Suppressor macrophage (primary cell): ENCODE results near the gene PLA2R1.

Source experiments
- DNase-seq, 4 experiments: peaks; one replicate each; pipeline ENCODE4 v3.0.0-alpha.2; 2020 to 2022

Gene PLA2R1

DNA sequence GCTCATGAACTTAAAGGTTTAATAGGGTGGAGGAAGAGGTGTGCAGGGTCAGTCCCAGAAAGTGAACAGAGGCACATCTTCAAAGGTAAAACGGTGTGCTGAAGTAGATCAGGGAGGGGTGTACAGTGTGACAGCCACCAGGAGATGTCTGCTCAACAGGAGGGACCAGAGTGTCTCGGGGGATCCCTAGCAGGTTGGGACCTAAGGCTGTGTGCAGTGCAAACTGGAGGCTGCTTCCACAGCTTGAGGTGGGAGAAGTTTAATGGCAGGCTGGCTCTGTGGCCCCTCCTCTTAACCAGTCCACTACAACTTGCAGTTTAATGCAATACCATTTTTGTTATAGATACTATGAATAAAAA, 33.2 kb downstream of the PLA2R1 start:
- no peak for DNase-seq

DNA sequence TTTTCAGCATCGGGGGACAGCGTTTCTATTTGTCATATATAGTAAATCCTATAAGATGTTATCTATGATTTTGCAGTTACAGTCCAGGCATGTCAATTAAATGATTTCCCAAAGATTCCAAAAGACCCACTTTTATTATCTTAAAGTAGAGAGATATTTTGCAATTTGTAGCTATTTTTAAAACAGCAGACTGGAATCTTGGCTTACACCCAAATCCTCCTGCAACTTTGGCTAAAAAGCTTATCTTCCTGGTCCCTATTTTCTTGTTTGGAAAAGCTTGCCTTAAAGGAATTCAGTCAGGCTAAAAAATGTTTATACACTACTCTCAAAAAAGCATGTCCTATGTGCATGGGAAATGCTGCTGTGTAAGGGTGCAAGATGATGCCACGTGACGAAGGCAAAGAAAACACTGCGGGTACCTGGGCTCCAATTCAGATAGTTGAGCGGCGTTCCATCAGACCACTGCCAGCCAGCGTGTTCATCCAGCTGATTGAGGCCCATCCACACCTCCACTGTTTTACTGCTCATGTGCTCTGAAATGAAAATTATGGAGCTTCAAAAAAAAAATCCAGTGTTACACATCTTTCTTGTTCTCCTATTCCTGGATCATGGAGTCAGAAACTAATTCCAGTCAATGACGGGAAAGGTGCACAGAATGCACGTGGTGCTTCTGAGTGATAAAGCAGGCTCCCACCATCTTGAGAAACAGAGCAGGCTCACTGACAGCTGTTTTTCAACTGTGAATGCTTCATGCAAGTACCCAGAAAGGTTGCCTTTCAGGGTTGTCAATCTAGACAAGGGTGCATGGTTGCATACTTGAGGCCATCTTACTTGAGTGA, 33.8 kb downstream of the PLA2R1 start:
- DNase-seq, result no peak

DNA sequence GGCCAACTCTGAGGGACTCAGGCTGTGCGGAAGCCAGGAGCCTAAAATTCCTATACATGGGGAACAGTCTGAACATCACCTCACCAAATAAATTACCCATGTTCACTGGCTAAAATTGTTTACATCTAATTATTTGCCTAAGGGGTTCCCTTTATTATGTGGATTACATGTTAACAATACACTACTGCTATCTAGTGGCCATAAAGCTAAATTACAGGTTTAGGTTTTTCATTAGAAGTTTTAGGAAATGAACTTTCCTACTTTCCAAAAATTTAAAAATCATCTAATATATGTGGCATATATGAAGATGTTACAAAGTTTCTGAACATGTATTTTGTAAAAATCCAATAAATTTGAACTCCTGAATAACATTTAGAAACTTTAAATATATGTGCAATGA, 40.3 kb downstream of the PLA2R1 start:
- peak in 3 of 4 experiments; percentile 11 to 61 (median 40) for DNase-seq

DNA sequence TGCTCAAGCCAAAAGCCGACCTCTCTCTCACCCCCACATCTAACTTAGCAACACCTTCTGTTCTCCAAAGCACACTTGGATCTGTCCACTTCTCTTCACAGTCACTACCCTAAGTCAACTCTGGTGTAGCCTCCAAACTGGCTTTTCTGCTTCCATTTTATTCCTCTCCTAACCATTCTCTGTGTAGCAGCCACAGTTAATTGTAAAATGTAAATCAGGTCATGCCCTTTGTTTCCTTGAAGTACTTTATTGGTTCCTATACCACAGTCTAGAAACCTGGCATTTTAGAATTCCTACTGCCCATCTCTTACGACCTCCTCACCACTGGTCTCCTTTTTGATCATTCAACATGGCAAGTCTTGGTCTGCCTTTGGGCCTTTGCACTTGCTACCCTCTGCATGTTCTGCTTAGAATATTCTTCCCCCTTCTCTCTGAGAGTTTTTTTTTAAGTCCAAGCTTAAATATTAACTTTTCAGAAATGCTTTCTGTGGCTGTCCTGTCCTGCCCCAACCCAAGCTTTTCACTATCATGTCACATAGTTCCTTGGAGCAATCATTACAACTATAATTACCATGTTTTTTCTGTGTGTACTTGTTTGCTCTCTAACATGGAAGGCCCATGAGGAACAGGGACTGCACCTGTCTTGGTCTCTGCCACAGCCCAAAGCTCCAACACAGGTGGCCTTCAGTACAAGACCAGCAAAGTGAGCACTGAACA, 42.9 kb downstream of the PLA2R1 start:
- no peak for DNase-seq

DNA sequence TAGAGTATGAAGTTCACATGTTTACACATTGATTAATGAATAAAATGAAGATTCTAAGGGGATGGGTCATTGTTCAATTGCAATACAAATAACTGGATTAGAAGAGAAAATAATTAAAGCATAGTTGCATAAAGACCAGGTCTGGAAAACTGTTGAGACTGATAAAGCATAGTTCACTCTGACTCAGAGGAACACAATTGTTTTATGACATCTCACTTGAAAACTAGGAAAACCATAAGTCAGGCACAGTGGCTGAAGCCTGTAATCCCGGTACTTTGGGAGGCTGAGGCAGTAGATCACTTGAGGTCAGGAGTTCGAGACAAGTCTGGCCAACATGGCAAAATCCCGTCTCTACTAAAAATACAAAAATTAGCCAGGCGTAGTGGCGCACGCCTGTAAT, 46.7 kb downstream of the PLA2R1 start:
- DNase-seq, result no peak

DNA sequence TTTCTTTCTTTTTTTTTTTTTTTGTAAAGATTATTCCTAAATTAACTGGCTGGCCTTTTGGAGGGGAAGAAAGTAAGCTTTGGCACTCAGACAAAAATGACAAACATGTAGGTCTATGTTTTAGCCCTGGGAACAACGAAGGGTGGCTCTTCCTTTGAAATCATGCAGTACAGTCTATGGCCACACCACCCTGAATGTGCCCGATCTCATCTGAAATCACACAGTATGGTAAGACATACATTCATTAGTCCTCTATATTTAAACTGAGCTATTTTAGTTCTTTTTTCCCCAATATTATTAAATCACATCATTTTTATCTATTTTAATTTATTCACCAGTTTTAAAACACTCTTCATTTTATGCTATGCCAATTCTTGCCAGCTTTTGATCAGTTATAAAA, 48.2 kb downstream of the PLA2R1 start:
- no peak for DNase-seq

DNA sequence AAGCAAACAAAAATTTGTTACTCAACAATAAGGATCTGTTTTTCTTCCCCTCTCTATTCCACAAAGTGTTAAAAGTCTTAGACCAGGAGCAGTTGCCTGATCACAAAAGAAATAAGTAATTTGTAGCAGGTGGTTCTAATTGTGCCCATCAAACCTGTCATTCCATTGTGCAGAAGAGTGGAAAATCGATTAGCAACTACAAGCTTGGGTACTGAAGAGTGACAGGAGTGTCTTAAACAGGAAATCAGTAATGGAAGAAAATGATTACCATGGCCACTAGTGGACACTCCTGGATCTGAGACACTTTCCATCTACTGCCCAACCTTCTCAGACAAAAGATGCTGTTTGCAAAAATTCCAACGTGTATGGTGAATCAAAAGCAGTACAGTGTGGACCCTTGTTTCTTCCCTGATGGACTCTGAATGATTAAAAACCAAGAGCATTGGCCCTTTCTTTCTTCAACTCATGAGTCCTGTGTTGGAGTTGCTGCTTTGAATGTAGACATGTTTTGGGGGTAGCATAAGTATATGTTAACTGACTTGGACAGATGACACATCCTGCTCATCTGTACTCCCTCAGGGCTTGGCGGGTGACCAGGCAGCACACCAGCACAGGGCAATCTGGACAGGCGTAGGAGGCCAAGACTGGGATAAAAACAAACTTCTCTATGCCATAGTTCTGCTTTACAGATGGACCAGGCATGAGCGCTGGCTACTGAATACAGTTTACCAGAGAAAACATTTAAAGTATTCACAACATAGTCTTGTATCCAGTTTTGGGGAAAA, 51.9 kb downstream of the PLA2R1 start:
- DNase-seq, result no peak

DNA sequence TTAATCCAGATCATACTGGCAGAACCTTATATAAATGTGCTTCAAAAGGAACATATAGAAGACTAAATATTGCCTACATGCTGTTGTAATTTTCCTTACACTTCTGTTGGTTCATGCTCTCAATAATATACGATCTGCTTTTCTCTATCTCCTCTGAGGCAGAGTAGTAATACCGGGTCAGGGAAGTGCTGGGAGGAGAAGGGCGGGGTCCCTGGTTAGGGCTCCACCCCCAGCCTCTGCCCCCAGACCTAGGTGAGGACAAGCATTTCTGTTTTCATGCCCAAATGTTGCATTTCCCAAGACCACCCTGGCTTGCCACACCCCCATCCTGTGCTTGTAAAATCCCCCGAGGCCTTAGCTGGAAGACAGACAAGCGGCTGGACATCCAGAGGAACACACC, 55.3 kb downstream of the PLA2R1 start:
- DNase-seq, result no peak

DNA sequence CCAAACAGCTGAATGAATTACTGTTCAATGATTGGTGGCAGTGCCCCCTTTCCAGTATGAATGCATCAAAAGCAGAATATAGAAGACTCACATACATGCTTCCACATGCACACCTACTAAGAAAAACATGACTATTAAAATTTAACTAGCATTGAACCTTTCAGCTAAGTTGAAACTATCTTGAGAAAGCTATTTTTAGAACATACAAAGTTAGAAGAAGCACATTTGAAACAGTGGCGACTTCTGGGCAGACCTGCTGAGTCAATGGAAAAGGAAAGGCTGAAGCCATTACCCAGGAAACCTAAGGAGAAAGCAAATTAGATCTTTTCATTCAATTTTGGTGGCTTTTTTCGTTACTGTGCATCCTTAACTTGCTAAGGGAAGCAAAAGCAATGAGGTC, 55.9 kb downstream of the PLA2R1 start:
- DNase-seq, result no peak

DNA sequence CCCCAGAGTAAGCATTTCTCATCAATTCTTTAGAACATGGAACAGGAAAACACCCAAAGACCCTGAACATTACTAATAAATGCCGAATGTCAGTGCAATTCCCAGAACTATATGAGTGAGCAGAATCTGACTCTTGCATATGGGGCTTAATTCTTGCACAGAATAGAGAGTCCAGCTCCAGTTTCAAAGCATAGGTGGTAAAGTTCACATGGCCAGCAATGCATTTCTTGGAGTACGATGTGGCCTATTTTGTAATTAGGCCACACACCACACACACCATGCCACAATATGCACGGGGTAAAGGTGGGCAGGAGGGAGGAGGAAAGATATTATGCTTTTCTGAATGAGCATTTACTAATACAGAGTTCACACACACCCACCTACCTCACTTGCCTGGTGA, 56.5 kb downstream of the PLA2R1 start:
- DNase-seq, result no peak

DNA sequence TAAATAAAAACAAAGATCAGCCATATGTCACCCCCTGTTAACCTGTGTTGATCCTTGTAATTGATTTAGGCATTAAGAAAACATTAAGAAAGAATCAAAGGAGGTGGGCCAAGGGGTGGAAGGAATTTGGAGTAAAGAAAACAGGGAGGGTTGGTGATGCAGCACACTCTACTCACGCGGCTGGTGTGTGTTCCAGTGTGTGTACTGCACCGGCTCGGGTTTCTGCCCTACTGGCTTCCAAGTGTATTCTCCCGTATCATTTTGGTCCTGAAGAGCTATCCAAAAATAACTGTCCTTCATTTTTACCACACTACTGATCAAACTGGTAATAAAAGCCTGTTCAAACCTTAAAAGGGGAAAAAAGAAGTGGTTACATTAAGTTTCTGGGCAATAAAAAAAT, 56.9 kb downstream of the PLA2R1 start:
- DNase-seq, result no peak

DNA sequence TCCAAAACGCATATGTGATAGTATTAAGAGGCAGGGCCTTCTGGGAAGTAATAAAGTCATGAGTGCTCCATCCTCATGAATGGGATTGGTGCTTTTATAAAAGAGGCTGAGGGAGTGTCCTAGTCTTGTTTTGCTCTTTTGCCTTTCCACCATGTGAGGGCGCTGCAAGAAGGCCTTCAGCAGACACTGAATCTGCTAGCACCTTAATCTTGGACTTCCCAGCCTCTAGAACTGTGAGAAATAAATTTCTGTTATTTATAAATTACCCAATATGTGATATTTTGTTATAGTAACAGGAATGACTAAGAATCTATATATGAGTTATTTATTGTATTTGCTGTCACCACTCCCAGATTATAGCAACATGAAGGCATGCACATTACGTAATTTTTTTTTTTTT, 63.5 kb downstream of the PLA2R1 start:
- DNase-seq, result no peak

DNA sequence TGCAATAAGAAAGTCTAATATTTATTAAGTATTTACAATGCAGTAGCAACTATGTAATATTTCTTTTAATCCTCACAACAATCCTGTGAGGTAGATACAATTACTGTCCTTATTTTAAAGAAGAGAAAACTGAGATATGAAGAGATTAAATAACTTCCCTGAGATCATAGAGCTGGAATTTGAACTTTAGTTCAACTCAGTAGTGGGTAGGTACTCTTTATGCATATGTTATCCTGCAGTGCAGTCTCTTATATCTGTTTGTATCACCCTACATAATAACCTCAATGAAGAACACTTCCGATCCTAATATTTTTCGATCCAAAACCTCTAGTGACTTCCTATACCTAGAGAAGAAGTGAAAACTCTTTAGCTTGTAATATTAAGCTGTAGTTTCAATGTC, 64.2 kb downstream of the PLA2R1 start:
- DNase-seq, result no peak

DNA sequence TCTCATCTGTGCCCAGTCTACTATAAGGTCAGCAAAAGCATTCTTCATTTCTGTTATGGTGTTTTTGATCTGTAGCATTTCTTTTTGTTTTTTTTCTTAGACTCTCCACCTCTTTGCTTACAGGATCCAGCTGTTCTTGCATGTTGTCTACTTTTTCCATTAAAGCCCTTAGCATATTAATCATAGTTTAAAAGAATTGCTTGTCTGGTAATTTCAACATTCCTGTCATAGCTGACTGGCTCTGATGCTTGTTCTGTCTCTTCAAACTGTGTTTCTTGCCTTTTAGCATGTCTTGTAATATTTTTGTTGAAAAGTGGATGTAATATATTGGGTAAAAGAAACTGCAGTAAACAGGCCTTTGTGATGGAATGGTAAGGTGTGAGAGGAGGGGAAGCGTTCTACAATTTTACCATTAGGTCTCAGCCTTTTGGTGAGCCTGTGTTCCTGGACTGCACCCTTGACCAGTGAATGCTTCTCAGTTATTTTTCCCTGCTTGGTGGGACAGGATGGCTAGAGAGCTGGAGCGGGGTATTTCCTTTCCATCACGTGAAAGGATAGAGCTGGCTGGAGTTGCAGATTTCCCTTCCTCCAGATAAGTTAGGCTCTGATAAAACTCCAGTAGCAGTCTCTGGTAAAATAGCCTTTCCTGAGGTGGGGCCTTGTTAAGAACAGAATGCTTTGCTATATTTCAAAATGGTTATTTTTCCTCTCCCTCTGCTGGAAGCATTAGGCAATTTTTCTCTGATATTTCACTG, 65.4 kb downstream of the PLA2R1 start:
- DNase-seq, result no peak

DNA sequence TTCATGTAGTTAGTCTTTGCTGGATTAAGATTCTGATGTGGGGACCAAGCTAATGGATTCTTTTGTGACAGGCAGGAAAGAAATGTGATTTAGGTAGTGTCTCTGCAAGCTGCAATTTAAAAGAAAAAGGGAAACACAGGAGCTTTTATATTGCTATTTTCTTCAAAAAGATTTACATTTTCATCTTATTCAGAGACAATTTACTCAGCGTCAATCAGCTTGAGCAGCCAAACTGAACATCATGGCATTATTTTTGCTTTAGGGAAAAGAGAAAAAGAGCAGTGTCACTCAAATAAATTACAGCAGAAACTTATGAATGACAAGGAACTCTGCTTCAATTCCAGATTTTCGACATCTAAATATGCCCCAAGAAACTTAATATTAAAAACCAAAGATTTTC, 67.4 kb downstream of the PLA2R1 start:
- no peak for DNase-seq

DNA sequence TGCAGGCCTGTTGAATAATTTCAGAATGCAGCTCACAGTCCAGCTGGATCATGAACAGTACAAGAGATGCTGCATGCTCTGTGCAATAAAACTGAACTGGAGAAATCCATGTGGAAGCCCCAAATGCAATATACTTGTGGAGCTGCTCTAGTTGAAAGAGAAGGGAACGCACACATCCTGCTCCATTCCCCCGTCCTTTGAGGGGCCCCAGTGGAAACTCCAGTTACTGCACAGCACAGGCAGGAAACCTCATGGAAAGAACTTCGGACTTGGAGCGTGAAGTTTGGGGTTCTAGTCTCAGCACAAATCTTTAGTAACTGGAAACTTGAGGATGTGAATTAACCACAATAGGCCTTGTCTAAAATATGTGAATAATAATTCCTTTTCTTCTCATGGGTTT, 73.2 kb downstream of the PLA2R1 start:
- no peak for DNase-seq

DNA sequence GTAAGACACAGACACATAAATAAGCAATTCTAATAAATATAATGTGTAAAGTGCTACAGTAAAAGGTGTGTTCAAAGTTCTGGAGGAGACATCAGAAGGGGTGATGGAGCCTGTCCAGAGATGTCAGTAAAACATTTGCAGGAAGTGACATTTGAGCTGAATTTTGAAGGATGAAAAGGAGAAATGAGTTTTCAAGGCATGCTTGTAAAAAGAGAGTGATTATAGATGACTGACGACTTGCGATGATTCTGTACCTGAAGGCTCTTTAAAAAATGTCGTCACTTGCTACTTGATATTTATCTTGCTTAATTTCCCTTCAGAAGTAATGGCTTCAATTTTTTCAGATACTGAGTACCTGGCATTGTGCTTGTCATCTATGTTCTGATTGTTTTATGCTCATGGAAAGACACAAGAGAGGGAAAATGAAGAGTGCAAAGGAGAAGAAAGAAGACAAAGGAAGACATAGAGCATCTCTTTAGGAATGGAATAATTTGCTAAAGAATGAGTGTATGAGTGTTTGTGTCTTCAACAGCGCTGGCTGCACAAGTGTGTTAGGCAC, 73.9 kb downstream of the PLA2R1 start:
- no peak for DNase-seq

DNA sequence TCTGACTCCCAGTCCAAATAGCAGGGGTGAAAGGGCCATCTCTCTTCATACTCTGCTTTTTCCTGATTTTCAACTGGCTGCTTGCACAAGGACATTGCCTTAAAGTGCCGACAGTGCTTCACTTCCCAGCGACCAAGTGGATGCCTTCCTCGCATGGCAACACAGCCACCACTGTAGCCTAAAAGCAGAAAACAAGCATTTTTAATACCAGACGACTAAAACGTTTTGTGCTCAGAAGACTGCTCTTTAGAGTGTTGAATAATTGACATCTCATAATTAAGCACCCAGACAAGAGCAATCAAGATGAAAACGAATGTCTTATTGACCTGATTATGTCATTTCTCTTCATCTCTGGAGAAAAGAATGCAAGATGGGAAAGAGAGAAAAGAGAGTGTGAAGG, 75.2 kb downstream of the PLA2R1 start:
- DNase-seq, result no peak

DNA sequence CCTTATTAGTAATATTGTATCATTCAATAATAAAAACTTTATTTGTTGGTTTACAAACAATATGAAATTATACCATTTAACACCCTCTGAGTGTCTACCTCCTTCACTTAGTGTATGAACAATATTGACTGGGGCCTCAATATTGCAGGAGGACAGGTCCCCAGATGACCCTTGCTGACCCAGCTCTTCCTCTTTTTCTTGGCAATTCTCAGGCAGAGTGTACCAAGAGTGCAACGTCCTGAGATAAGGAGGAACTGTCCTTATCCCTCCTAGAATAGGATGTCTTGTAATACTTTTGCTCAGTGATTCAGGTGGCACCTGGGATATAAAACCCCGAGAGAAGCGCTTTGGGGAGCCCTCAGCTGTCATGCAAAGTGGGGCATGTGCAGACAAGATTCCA, 76.8 kb downstream of the PLA2R1 start:
- peak in 3 of 4 experiments; percentile 44 to 52 (median 44) for DNase-seq

DNA sequence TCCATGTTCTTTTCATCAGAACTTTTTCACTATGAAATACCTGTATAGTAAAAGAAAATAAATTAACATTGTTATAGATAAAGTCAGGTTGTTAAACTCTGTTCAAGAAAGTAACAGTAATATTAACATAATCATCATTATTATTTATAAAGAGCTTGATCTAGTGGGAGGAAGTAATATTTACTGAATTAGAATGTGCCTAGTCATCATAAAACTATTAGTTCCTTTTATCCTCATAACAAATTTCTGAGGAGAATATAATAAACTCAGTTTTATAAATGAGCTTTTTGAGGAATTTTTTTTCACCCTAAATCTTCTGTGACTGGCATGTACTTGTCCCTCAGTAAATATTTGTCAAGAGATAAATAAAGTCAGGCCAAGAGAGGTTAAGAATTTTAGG, 78.4 kb downstream of the PLA2R1 start:
- peak in 1 of 4 experiments; percentile 36 for DNase-seq

DNA sequence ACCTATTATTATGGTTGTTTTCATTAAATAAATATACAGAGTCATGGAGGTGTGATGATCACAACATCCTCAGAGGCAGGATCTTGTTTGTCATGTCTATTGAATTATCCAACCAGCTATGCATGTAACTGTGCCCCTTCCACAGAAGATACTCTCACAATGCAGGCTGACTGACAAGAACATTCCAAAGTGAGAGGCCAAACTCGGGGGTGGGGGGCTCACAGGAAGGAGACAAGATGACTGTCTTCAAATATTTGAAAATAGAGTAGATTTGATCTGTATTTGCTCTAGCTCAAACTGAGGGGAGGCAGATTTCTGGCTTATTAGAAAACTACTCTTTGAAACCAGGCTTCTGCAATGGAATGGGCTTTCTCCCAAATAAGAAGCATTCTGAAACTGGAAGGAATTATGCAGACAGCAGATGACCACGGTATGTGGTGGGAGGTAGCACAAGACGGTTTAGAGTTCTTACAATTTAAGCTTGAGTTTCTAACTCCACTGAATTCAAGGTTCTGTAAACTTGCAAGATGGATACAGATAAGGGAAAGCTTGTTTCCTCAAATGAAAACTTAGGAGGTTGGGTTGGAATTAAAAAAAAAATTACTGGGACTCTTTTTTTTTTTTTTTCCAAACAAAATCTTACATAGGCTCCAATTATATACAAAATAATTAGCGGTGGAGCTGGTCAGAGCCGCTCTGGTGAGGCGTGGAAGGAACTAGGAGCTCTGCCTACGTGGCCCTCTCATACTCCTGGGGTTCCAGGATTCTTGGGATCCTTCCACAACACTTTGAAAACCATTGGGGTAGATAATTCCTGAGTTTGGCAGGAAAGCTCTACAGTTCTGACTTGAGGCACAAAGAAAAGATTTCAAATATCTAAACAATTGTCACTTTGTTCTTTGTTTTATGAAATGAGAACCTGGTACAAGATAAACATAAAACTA, 79.3 kb downstream of the PLA2R1 start:
- peak in 2 of 4 experiments; percentile 10 to 17 for DNase-seq
